ENCODE data around the gene DUSP16.
"Not testable (repeated sequence)": the region's sequence is repeated elsewhere in the genome, so short reads cannot be mapped to it uniquely, and the experiment has no call there.

The DUSP16 gene, protein sequence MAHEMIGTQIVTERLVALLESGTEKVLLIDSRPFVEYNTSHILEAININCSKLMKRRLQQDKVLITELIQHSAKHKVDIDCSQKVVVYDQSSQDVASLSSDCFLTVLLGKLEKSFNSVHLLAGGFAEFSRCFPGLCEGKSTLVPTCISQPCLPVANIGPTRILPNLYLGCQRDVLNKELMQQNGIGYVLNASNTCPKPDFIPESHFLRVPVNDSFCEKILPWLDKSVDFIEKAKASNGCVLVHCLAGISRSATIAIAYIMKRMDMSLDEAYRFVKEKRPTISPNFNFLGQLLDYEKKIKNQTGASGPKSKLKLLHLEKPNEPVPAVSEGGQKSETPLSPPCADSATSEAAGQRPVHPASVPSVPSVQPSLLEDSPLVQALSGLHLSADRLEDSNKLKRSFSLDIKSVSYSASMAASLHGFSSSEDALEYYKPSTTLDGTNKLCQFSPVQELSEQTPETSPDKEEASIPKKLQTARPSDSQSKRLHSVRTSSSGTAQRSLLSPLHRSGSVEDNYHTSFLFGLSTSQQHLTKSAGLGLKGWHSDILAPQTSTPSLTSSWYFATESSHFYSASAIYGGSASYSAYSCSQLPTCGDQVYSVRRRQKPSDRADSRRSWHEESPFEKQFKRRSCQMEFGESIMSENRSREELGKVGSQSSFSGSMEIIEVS

DNA sequence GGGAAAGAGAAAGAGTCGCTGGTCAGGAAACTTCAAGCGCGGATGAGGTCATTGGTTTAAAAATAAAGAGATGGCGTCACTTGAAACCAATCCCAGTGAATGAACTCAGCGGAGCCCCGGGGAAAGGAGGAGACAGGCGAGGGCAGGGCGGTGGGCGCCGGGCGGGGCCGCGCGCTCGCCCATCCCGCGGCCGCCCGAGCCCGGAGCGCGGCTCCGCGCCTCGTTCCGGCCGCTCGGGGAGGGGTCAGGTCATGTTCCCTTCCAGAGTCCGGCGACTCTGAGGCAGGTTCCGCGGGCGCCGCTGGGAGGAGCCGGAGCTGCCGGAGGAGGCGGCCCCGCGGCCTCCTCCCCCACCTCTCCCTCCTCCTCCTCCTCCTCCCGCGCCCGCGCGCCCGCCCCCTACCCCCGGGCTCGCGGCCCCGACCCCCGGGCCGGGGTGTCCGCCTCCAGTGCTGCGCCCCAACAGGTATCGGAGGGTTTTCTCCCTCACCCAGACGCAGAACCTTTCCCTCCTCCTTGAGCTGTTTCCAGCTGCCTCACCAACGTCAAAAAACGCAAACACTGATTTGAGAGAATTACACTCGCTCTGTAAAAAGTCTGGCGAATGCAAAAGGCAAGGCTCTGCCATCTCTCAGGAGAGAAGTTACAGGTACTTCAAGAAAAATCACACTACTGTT, at the start of gene DUSP16:
DUSP16 (minus strand) TSS at position 279 of the 677 bp plus-strand sequence. CDS start 41,765 bp downstream, outside the sequence.
- peak; percentile 98 for DNase-seq (ENCODE audit: low read depth, low spot score)

DNA sequence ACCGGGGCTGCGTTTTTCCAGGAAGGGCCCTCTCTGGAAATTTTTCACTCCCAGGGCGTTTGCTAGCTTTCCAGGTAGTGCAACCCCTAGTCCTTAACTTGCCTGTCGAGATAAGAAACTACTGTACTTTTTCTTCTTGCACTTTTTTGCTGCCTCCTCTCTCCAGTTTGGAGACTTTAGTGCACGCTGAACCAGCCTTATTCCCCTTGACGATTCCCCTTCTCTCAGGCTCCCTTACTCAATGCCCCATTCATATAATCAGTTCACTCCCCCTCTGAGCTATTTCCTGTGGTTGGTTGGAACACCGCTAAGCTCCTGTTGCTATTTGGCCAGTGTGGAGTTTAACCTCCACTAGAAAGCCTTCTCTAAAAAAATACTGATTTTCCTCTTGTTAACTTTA, 49.7 kb upstream of the DUSP16 start:
- DNase-seq (ENCODE audit: low read depth, low spot score), result peak; percentile 85

DNA sequence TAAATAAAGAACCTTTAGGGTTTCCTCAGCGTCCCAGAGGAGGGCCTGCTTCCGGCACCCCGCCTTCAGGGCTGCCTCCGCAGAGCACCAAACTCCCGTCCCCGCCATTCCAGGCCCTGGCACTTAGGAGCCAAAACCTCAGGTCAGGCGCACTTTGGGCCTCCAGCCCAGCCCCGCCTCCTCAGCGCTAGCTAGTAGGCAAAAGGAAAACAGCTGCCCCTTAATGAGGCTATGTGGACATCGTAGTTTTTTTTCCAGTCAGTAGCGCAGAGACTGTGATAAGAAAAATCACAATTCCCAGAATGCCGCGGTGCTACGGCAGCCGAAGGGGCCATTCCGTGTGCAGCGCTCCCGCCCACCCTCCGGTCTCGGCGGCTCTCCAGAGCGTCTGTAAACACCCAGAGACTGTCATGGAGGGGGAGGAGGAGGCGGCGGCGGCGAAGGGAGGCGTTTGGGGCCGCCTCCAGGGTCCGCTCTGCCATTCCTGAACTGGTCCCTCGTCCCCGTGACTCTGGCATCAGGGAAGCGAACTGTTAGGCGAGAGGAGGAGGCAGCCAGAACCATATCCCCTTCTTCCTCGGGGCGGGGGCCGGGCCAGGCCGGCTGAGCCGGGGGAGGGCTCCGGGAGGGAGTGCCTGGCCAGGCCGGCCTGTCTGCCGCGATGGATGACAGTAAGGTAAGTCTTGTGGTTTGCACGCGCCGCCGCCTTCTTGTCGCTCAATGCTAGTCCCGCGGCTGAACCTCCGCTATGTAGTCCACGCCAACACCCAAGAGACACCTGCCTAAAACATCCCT, 49.0 kb upstream of the DUSP16 start, which contains the start of gene CREBL2:
CREBL2 (plus strand) TSS at position 365 of the 795 bp plus-strand sequence; CDS start at position 662, 297 bp downstream.
- peak; percentile 98 for DNase-seq (ENCODE audit: low read depth, low spot score)

DNA sequence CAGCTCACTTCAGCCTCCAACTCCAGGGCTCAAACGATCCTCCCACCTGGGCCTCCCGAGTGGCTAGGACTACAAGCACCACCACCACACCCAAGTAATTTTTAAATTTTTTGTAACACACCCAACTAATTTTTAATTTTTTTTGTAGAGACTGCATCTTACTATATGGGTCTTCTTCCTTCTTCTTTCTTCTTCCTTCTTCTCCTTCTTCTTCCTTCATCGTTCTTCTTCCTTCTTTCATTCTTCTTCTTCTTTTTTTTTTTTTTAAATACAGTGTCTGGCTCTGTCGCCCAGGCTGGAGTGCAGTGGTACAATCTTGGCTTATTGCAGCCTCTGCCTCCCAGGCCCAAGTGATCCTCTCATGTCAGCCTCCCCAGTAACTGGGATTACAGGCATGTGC, 48.0 kb upstream of the DUSP16 start:
- no peak for DNase-seq (ENCODE audit: low read depth, low spot score)

DNA sequence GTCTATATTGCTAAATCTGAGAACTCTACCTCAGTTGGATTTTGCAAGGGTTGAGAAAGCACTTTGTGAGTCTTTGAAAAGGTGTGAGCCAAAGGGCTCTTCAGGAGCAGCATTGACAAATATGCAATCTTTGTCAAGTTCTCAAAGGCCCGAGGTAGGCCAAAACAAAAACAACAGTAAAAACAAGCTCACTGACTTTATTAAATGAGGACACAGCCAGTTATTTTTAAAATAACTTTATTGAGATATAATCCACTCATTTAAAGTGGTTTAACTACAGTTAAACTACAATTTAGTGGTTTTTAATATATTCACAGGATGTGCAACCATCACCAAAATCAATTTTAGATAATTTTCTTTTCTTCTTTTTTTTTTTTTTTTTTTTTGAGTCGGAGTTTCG, 47.0 kb upstream of the DUSP16 start:
- no peak for DNase-seq (ENCODE audit: low read depth, low spot score)

DNA sequence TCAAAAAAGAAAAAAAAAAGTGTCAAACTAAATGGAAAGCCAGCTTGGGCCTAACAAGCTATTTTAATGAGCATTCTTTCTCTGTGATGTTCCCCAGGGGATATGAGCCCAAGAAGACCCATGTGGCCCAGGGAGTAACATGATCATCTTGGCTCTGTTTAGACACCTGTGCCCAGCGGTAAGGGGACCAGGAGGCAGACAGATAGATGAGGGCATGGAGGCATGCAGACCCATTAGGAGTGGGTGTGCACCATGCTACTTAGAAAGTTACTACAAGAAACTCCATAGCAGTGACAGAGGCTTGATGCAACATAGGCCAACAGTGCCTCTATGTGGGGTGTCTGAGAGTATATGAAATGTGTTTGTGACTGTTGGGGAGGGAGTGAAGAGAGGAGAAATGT, 45.9 kb upstream of the DUSP16 start:
- peak; percentile 35 for DNase-seq (ENCODE audit: low read depth, low spot score)

DNA sequence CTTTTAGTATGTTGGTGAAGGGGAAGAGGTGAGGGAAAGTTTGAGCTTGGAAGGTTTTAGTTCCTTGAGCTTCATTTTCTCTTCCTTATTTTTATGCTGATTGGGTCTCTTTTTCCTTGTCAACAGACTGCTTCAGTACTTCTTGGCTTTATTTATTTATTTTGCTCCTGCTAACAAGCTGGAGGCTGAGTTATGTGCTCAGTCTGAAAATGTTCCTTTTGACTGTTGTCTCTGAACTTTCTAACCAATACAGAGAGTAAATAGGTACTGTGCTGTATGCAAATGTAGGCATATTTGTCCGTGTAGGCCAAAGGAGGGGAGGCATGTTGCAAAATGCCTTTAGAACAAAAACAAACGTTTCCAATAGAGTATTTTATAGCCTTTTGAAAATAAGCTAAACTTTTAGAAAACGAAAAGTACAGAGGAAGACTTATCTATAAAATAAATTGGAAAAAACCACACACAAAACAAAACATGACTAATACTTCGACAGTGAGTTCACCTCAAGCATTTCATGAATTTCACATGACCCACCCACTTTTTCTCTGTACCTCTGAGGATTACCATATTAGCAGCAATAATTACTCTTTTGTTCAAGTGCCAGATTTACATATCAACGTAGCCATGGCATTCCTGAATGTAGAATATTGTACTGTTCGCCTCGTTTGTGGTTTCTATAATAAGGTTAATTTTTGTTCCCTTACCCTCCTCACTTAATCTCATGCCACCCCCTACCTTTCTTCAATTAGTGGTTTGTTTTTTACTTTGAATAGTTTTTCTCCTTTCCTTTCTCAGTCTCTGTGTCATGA, 44.3 kb upstream of the DUSP16 start:
- peak; percentile 91 for DNase-seq (ENCODE audit: low read depth, low spot score)

GRCh38 chr12:12604740-12605139, 42.1 kb upstream of the DUSP16 start:
- DNase-seq (ENCODE audit: low read depth, low spot score), result no peak

DNA sequence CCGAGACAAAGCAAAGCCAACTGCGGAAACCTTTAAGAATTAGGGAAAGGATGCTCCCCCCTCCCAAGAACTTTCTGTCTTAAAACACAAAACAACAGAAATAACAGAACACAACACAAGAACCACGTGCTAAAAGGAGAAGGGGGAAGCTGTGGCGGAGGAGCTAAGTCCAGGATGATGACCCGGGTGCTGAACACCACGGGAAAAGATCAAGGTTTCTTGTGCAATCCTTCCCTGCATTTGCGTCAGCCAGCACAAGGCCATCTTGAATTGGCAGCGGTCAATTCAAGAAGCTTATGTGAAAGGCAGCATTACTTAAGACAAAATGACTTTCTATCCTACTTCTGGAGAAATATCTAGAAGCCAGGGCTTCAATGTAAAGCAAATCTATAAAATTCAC, 38.0 kb upstream of the DUSP16 start:
- DNase-seq (ENCODE audit: low read depth, low spot score), result no peak

- DNase-seq (ENCODE audit: low read depth, low spot score), result no peak
These were observed 37.3 kb upstream of the DUSP16 start for GRCh38 chr12:12599750-12600643.

- no peak for DNase-seq (ENCODE audit: low read depth, low spot score)
These were observed 36.2 kb upstream of the DUSP16 start for GRCh38 chr12:12598864-12599263.

GRCh38 chr12:12596598-12596997, 33.9 kb upstream of the DUSP16 start:
- DNase-seq (ENCODE audit: low read depth, low spot score), result not testable (repeated sequence)

DNA sequence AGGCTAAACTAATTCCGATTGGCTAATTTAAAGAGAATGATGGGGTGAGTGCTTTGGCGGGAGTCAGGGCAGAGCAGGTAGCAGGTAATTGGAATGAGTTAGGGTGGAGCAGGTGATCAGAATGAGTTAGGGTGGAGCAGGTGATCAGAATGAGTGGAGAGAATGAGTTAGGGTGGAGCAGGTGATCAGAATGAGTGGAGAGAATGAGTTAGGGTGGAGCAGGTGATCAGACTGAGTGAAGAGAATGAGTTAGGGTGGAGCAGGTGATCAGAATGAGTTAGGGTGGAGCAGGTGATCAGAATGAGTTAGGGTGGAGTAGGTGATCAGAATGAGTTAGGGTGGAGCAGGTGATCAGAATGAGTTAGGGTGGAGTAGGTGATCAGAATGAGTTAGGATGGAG, 33.3 kb upstream of the DUSP16 start:
- DNase-seq (ENCODE audit: low read depth, low spot score), result not testable (repeated sequence)

GRCh38 chr12:12592930-12593329, 30.3 kb upstream of the DUSP16 start:
- peak; percentile 75 for DNase-seq (ENCODE audit: low read depth, low spot score)

DNA sequence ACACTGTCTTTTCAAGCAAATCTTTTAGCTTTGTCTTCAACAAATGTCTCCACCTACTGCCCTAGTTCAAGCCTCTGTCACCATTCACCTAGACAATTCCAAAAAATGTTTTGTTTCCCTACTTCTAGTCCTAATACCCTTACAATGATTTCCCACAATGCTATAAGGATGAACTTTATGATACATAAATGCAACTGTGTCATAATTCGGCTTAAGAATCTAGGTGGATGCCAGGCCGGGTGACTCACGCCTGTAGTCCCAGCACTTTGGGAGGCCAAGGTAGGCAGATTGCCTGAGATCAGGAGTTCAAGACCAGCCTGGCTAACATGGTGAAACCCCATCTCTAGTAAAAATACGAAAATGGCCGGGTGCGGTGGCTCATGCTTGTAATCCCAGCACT, 28.3 kb upstream of the DUSP16 start:
- no peak for DNase-seq (ENCODE audit: low read depth, low spot score)

DNA sequence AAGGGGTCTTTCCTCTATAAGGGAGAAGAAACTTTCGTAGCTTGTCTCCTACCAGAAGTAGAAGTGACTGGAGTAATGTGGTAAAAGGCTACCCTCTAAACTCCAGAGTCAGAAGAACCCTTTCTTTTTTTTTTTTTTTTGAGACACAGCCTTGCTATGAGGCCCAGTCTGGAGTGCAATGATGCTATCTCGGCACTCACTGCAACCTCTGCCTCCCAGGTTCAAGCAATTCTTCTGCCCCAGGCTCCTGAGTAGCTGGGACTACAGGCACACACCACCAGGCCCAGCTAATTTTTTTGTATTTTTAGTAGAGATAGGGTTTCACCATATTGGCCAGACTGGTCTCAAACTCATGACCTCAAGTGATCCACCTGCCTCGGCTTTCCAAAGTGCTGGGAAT, 25.8 kb upstream of the DUSP16 start:
- DNase-seq (ENCODE audit: low read depth, low spot score), result not testable (repeated sequence)

GRCh38 chr12:12587878-12588277, 25.2 kb upstream of the DUSP16 start:
- DNase-seq (ENCODE audit: low read depth, low spot score), result no peak

DNA sequence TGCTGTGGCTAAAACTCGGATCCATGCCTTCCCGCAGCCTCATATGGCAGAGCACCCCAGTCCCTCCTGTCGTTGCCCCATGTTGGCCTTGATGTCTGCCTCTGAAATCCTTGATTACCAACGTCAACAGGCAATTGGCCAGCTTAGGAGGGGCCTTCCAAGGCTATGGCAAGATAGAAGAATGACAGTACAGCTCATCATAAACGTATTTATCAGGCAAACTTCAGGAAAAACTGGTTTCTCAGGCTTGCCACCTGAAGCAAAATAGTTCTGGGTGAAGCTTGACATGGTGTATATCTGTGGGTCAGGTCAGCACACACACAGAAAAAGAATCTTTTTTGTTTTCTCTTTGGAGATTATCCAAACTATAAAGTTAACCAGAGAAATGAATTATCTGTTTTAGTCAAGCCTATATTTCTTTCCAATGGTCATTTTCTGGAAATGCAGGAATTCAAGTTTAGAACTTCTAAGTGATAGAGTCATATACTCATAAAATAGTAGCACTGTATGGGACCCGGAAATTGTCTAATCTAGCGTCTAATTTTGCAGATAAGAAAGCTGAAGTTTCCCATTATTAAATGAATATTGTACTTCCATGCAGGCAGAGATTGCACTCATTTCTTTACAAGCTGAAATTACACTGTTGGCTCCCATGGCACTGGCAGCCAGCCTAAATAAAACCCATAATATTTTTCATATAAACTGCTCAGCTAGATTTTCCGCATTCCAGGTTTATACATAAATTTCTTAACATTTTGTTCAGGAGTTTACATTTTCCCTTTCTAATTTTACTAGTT, 24.4 kb upstream of the DUSP16 start:
- no peak for DNase-seq (ENCODE audit: low read depth, low spot score)

Measured in astrocyte of the hippocampus (primary cell).